Hematopoietic multipotent progenitor cell treated with erythropoietin and hydrocortisone succinate and interleukin-3 and kit ligand, for 4 days (in vitro differentiated cells): ENCODE results near the gene RAC3.

ENCODE experiments used
- DNase-seq: peaks from one replicate; pipeline ENCODE4 v3.0.0-alpha.2; 2015

Gene RAC3

GRCh38 chr17:81999587-81999975, 31.9 kb upstream of the RAC3 start:
- DNase-seq: no peak

- no peak for DNase-seq
Observed at GRCh38 chr17:81999976-82000802, 31.3 kb upstream of the RAC3 start.

- no peak for DNase-seq
Observed at GRCh38 chr17:82000803-82001570, 30.5 kb upstream of the RAC3 start.

GRCh38 chr17:82001571-82002056, 29.9 kb upstream of the RAC3 start:
- DNase-seq: no peak

GRCh38 chr17:82003411-82004381, 27.8 kb upstream of the RAC3 start:
- DNase-seq: no peak

GRCh38 chr17:82004517-82005455, 26.7 kb upstream of the RAC3 start:
- no peak for DNase-seq

- no peak for DNase-seq
Observed at GRCh38 chr17:82005701-82006348, 25.7 kb upstream of the RAC3 start.

GRCh38 chr17:82006468-82007227, 24.8 kb upstream of the RAC3 start:
- no peak for DNase-seq

GRCh38 chr17:82007228-82007494, 24.3 kb upstream of the RAC3 start:
- no peak for DNase-seq

GRCh38 chr17:82007495-82008257, 23.8 kb upstream of the RAC3 start:
- no peak for DNase-seq

- DNase-seq: no peak
Observed at GRCh38 chr17:82008258-82008940, 23.1 kb upstream of the RAC3 start.

- no peak for DNase-seq
Observed at GRCh38 chr17:82008941-82009405, 22.5 kb upstream of the RAC3 start.

- no peak for DNase-seq
Observed at GRCh38 chr17:82009413-82009812, 22.1 kb upstream of the RAC3 start.

GRCh38 chr17:82010575-82011525, 20.6 kb upstream of the RAC3 start:
- DNase-seq: no peak

GRCh38 chr17:82011617-82012187, 19.8 kb upstream of the RAC3 start:
- DNase-seq: no peak

- DNase-seq: no peak
Observed at GRCh38 chr17:82012261-82012639, 19.2 kb upstream of the RAC3 start.

- no peak for DNase-seq
Observed at GRCh38 chr17:82012640-82013295, 18.7 kb upstream of the RAC3 start.
